Aorta (tissue), 5 donors: ENCODE results near the gene GPBP1L1. TPM values are rescaled to one million over a fixed set of nuclear protein-coding genes. Genes with fewer than 3 reads are reported as not detected.

Source experiments
- ATAC-seq: fragments of 200-7000 bp; cut with Tn5 transposase; one replicate; pipeline ENCODE4 v1.9.1; 2022; ENCODE audit warnings: moderate library complexity; ENCODE audit not compliant: low FRiP score
- DNase-seq, 2 donors: peaks; one replicate each; pipeline ENCODE4 v3.0.0-alpha.2; 2020
- H3K27ac ChIP-seq, 2 donors: one replicate each; pipeline ENCODE4 v1.5.1; 2013; ENCODE audit warnings: low read length in 2 of 2, mild to moderate bottlenecking in 2 of 2, moderate library complexity in 2 of 2, control low read depth in 1 of 2, inconsistent platforms in 1 of 2, low read depth in 1 of 2
- H3K27me3 ChIP-seq, 2 donors: one replicate each; pipeline ENCODE4 v1.6.1; 2013; ENCODE audit warnings: control low read depth in 1 of 2, low read length in 1 of 2, mild to moderate bottlenecking in 1 of 2, moderate library complexity in 1 of 2; ENCODE audit not compliant: insufficient read depth in 2 of 2, control insufficient read depth in 1 of 2
- H3K36me3 ChIP-seq, 2 donors: one replicate each; pipeline ENCODE4 v1.6.1; 2013; ENCODE audit warnings: control low read depth in 1 of 2, low read length in 1 of 2, mild to moderate bottlenecking in 1 of 2; ENCODE audit not compliant: insufficient read depth in 2 of 2, control insufficient read depth in 1 of 2
- H3K4me1 ChIP-seq, 2 donors: one replicate each; pipeline ENCODE4 v1.6.1; 2013; ENCODE audit warnings: low read length in 2 of 2, control low read depth in 1 of 2, mild to moderate bottlenecking in 1 of 2, moderate library complexity in 1 of 2; ENCODE audit not compliant: insufficient read depth in 2 of 2, control insufficient read depth in 1 of 2
- H3K4me3 ChIP-seq, 2 donors: one replicate each; pipeline ENCODE4 v1.5.1; 2013; ENCODE audit warnings: low read length in 2 of 2, control low read depth in 1 of 2, mild to moderate bottlenecking in 1 of 2
- H3K9me3 ChIP-seq: one replicate; pipeline ENCODE4 v1.6.1; 2013; ENCODE audit warnings: mild to moderate bottlenecking, low read length; ENCODE audit not compliant: control insufficient read depth
- WGBS, 2 donors: extraction: QIAGEN DNeasy Blood & Tissue Kit; methylation state at CpG; one replicate each; pipeline ENCODE4 v1.1.7; 2013; 5-methylcytosine and 5-hydroxymethylcytosine counted together
- intact Hi-C, 2 donors: fragments of 100-400 bp; cut with DNase I; formaldehyde crosslinking; loops; one replicate each; pipeline versions ENCODE4 v1.14.2 to v1.15.0; 2022
- polyA plus RNA-seq, 2 donors: library from polyadenylated mRNA; stranded (reverse); fragments of 200-250 nt; gene quantifications; one replicate each; pipeline ENCODE4 v1.2.3, GENCODE V29; 2013
- total RNA-seq, 2 donors: library from RNA; stranded (reverse); fragmentation: NEBNext Ultra II Directional; extraction: Animal tissue kit (Norgen Biotek cat#: 25700); gene quantifications; one replicate each; pipeline ENCODE4 v1.2.1, GENCODE V29; 2021
- donor health status: healthy with polysubstance abuse.
- donor health status: Bipolar disorder and iron deficiency.
- donor health status: DM: no; HTN: no; CAD: no.
- donor health status: DM: no; HTN: no; CAD: no.
- donor health status: DM: yes; HTN: yes; CAD: no.

The GPBP1L1 gene
- total and polyA plus RNA-seq, 4 donors: 39.2 to 113 (median 74.5) TPM

DNA sequence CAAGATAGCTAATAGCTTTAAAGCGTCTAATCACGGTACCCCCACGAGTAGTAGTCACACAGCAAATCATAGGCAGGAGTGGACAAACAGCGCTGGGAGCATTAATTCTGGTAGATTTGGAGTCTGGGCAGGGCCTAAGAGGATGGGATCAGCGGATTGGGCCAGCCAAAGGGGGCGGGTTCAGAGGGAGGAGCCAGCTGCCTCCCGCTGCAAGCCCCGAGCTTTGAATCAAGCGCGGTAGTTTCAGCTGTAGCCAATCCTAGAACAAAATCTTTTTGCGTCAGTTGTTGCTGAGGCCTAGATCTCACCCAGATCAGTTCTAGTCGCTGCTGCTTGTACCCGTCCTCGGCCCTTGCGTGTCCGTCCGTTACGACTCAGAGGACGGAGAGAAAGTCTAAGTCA lies 103.1 kb downstream of the GPBP1L1 start:
- no peaks in the 10 kb centered on the region for H3K27me3 ChIP-seq
- H3K27ac ChIP-seq: peak overlapping the region; percentile 14 to 96
- no peaks in the 10 kb centered on the region for H3K4me1 ChIP-seq
- ATAC-seq (peak; percentile 93), DNase-seq (peak; percentile 97 to 98)
- H3K36me3 ChIP-seq: no peaks in the 10 kb centered on the region
- H3K4me3 ChIP-seq: peak overlapping the region; percentile 76 to 92
- intact Hi-C loops: no loop called here
- no peaks in the 10 kb centered on the region for H3K9me3 ChIP-seq
- WGBS, 2 donors: 0% methylated on average over 19 of the region's 19 CpGs

Other genes with a start within 250 kb of the GPBP1L1 start
- gene TESK2, start 195.4 kb downstream of the GPBP1L1 start, total RNA-seq: 1 to 10 TPM; 5.2 to 8.1 TPM
- gene TESK2, start 195.4 kb downstream of the GPBP1L1 start, polyA plus RNA-seq: 1 to 10 TPM; 3.8 to 4.9 TPM
- gene CCDC163, start 186.5 kb downstream of the GPBP1L1 start, total RNA-seq: 1 to 10 TPM; 1.6 to 2.1 TPM
- 1 to 10 TPM; 2.9 to 3.0 TPM for gene CCDC163, start 186.5 kb downstream of the GPBP1L1 start, polyA plus RNA-seq
- gene MMACHC, start 186.2 kb downstream of the GPBP1L1 start, total RNA-seq: 1 to 10 TPM; 2.1 to 2.9 TPM
- 1 to 10 TPM in 1 of 2 donors, under 1 TPM in 1; 0.63 to 1.0 TPM for gene MMACHC, start 186.2 kb downstream of the GPBP1L1 start, polyA plus RNA-seq
- 100 to 1,000 TPM; 279 to 286 TPM for gene PRDX1, start 164.6 kb downstream of the GPBP1L1 start, total RNA-seq
- gene PRDX1, start 164.6 kb downstream of the GPBP1L1 start, polyA plus RNA-seq: 100 to 1,000 TPM; 429 to 441 TPM
- 100 to 1,000 TPM; 102 to 116 TPM for gene AKR1A1, start 135.7 kb downstream of the GPBP1L1 start, total RNA-seq
- 100 to 1,000 TPM; 140 TPM for gene AKR1A1, start 135.7 kb downstream of the GPBP1L1 start, polyA plus RNA-seq
- 10 to 100 TPM; 59.1 to 63.3 TPM for gene NASP, start 102.5 kb downstream of the GPBP1L1 start, total RNA-seq
- gene NASP, start 102.5 kb downstream of the GPBP1L1 start, polyA plus RNA-seq: 100 to 1,000 TPM in 1 of 2 donors, 10 to 100 TPM in 1; 44.8 to 123 TPM
- gene CCDC17, start 62.5 kb downstream of the GPBP1L1 start, total RNA-seq: 1 to 10 TPM; 1.8 to 3.3 TPM
- gene CCDC17, start 62.5 kb downstream of the GPBP1L1 start, polyA plus RNA-seq: under 1 TPM in 1 of 2 donors, not detected in 1; 0.69 TPM
- gene TMEM69, start 1.6 kb upstream of the GPBP1L1 start, total RNA-seq: 10 to 100 TPM; 10.4 to 15.0 TPM
- gene TMEM69, start 1.6 kb upstream of the GPBP1L1 start, polyA plus RNA-seq: 10 to 100 TPM; 16.3 to 18.9 TPM
- gene IPP, start 64.1 kb upstream of the GPBP1L1 start, total RNA-seq: 10 to 100 TPM in 1 of 2 donors, 1 to 10 TPM in 1; 8.4 to 14.2 TPM
- gene IPP, start 64.1 kb upstream of the GPBP1L1 start, polyA plus RNA-seq: 1 to 10 TPM; 3.9 to 5.5 TPM
- gene MAST2, start 117.1 kb upstream of the GPBP1L1 start, total RNA-seq: 10 to 100 TPM; 45.6 to 53.9 TPM
- gene MAST2, start 117.1 kb upstream of the GPBP1L1 start, polyA plus RNA-seq: 10 to 100 TPM; 12.4 to 68.5 TPM